ENCODE results near the gene INSL4. TPM values are rescaled to one million over a fixed set of nuclear protein-coding genes. Genes with fewer than 3 reads are reported as not detected.

The INSL4 gene
- total and polyA plus RNA-seq, 2 of the 4 experiments (the other 2 are of a cell fraction): 0.03 TPM; not detected in 1

GRCh38 chr9:5264219-5264595 lies 33.0 kb downstream of the INSL4 start:
- no peak overlapping the region for H2AK5ac ChIP-seq (ENCODE audit: low read depth, low read length)
- H2AK9ac ChIP-seq (replicated peaks; ENCODE audit: low read depth, low read length, poor library complexity): no peak overlapping the region
- no peak overlapping the region for H3K56ac ChIP-seq (ENCODE audit: extremely low read depth, insufficient read depth, low read length)
- H3K36me3 ChIP-seq (ENCODE audit: control insufficient read depth, insufficient read depth, low read length): no peaks in the 10 kb centered on the region
- TF ChIP-seq BHLHE40 (IDR thresholded peaks at IDR 0.05; ENCODE audit: low read depth, low read length): no peak
- TF ChIP-seq RAD21 (IDR thresholded peaks at IDR 0.05; ENCODE audit: low read length): no peak
- TF ChIP-seq MXI1 (IDR thresholded peaks at IDR 0.05; ENCODE audit: borderline replicate concordance, low read depth, low read length): no peak
- no peak for TF ChIP-seq SMC3 (IDR thresholded peaks at IDR 0.05; ENCODE audit: low read depth, low read length)
- TF ChIP-seq NFE2L2 (IDR thresholded peaks at IDR 0.05; ENCODE audit: low read depth, low read length): no peak
- TF ChIP-seq, protein P1, sequence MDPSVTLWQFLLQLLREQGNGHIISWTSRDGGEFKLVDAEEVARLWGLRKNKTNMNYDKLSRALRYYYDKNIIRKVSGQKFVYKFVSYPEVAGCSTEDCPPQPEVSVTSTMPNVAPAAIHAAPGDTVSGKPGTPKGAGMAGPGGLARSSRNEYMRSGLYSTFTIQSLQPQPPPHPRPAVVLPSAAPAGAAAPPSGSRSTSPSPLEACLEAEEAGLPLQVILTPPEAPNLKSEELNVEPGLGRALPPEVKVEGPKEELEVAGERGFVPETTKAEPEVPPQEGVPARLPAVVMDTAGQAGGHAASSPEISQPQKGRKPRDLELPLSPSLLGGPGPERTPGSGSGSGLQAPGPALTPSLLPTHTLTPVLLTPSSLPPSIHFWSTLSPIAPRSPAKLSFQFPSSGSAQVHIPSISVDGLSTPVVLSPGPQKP (IDR thresholded peaks at IDR 0.05; ENCODE audit: borderline replicate concordance, low read depth, low read length): no peak
- TF ChIP-seq POLR2A (IDR thresholded peaks at IDR 0.05; ENCODE audit: low read depth, low read length): no peak
- no peak for TF ChIP-seq MAZ (IDR thresholded peaks at IDR 0.05; ENCODE audit: borderline replicate concordance, low read depth, low read length)
- no peak for TF ChIP-seq USF2 (IDR thresholded peaks at IDR 0.05; ENCODE audit: low read depth, low read length)
- H2AFZ ChIP-seq (replicated peaks; ENCODE audit: low read length, poor library complexity): no peak overlapping the region
- ATAC-seq (ENCODE audit: low read depth) (no peak), DNase-seq (no peak)
- CTCF ChIA-PET: no interaction called here
- no peak overlapping the region for H3K14ac ChIP-seq (replicated peaks; ENCODE audit: low read depth, low read length)
- no peak overlapping the region for H4K91ac ChIP-seq (ENCODE audit: insufficient read depth, low read depth, low read length)
- no peak overlapping the region for H2BK20ac ChIP-seq (ENCODE audit: low read depth, low read length)
- no peak overlapping the region for H3K18ac ChIP-seq (ENCODE audit: low read depth, low read length)
- H3K9me1 ChIP-seq (ENCODE audit: insufficient read depth, low read length): peaks cover 6% of the 10 kb centered on the region
- dilution Hi-C loops (cut with HindIII; ENCODE audit: low sequenced_read_pairs, unreplicated experiment) (no loop called here), intact Hi-C loops (cut with micrococcal nuclease) (no loop called here), in situ Hi-C loops (cut with MboI; ENCODE audit: low sequenced_read_pairs) (no loop called here)
- no peak overlapping the region for H3K9ac ChIP-seq (ENCODE audit: low read depth, low read length)
- H4K8ac ChIP-seq (ENCODE audit: low read depth in 2 of 2, low read length in 2 of 2): no peak overlapping the region
- H3K27me3 ChIP-seq (ENCODE audit: control insufficient read depth, insufficient read depth, low read length): no peaks in the 10 kb centered on the region
- H3K4me2 ChIP-seq (ENCODE audit: low read depth, low read length): no peak overlapping the region
- no peak overlapping the region for H4K5ac ChIP-seq (ENCODE audit: low read depth, low read length)
- no peak overlapping the region for H3K4ac ChIP-seq (ENCODE audit: low read depth, low read length)
- H3K23ac ChIP-seq (ENCODE audit: low read depth, low read length): no peak overlapping the region
- H2BK5ac ChIP-seq (ENCODE audit: low read depth, low read length, poor library complexity, severe bottlenecking): no peak overlapping the region
- H2BK120ac ChIP-seq (ENCODE audit: low read depth, low read length): no peak overlapping the region
- H3K9me3 ChIP-seq (ENCODE audit: control insufficient read depth, insufficient read depth, low read length): no peaks in the 10 kb centered on the region
- no peak overlapping the region for H3K27ac ChIP-seq (ENCODE audit: insufficient read depth, low read length)
- no peak overlapping the region for H2BK15ac ChIP-seq (ENCODE audit: low read depth, low read length)
- no TSS peak for BruUV-seq (replicated peaks)
- H3K4me3 ChIP-seq (ENCODE audit: insufficient read depth, low read depth, low read length): no peak overlapping the region
- H4K20me1 ChIP-seq (ENCODE audit: insufficient read depth, low read length): no peaks in the 10 kb centered on the region
- POLR2A ChIA-PET (ENCODE audit: unreplicated experiment): no interaction called here
- no peaks in the 10 kb centered on the region for H3K4me1 ChIP-seq (ENCODE audit: control insufficient read depth, insufficient read depth, low read length)
- no peaks in the 10 kb centered on the region for H3K79me1 ChIP-seq (ENCODE audit: low read depth in 1 of 2, low read length in 2 of 2)
